Neural cell (in vitro differentiated cells): ENCODE results near the gene AGT. TPM values are rescaled to one million over a fixed set of nuclear protein-coding genes. Genes with fewer than 3 reads are reported as not detected.

ENCODE experiments used
- H2AFZ ChIP-seq: fragments of 200-600, 300-800 bp; sonication (generic), shearing (Covaris generic); 2 replicates; pipeline ENCODE4 v1.6.0; 2014; ENCODE audit warnings: low read depth, mild to moderate bottlenecking, antibody characterized with exemption, low read length, moderate library complexity
- H3F3A ChIP-seq: fragments of 200-600 bp; shearing (Covaris generic); 2 replicates; pipeline ENCODE4 v1.6.1; 2016; ENCODE audit warnings: mild to moderate bottlenecking, moderate library complexity, mixed read lengths, antibody characterized with exemption, low read length; ENCODE audit not compliant: insufficient read depth, poor library complexity, severe bottlenecking
- H3K27ac ChIP-seq: fragments of 200-600, 300-800 bp; sonication (generic), shearing (Covaris generic); 2 replicates; pipeline ENCODE4 v1.5.1; 2014; ENCODE audit warnings: mild to moderate bottlenecking, low read length, moderate library complexity
- H3K27me3 ChIP-seq: fragments of 300-800, 200-600 bp; sonication (generic), shearing (Covaris generic); 2 replicates; pipeline ENCODE4 v1.6.0; 2014; ENCODE audit warnings: mild to moderate bottlenecking, low read depth, low read length, moderate library complexity; ENCODE audit not compliant: insufficient read depth
- H3K36me3 ChIP-seq: fragments of 300-800, 200-600 bp; sonication (generic), shearing (Covaris generic); 2 replicates; pipeline ENCODE4 v1.5.1; 2014; ENCODE audit warnings: mild to moderate bottlenecking, antibody characterized with exemption, low read length, moderate library complexity; ENCODE audit not compliant: insufficient read depth
- H3K4me2 ChIP-seq: fragments of 300-800, 200-600 bp; sonication (generic), shearing (Covaris generic); 2 replicates; pipeline ENCODE4 v1.6.0; 2014; ENCODE audit warnings: mild to moderate bottlenecking, low read length
- H3K4me3 ChIP-seq: fragments of 300-800, 200-600 bp; sonication (generic), shearing (Covaris generic); 2 replicates; pipeline ENCODE4 v1.5.1; 2014; ENCODE audit warnings: mild to moderate bottlenecking, low read length, moderate library complexity
- H3K79me2 ChIP-seq: fragments of 200-600 bp; shearing (Covaris generic); replicated peaks from 2 replicates; pipeline ENCODE4 v1.6.0; 2014; ENCODE audit warnings: mild to moderate bottlenecking, low read length, moderate library complexity; ENCODE audit not compliant: insufficient read depth
- H3K9ac ChIP-seq: fragments of 300-800, 200-600 bp; sonication (generic), shearing (Covaris generic); 2 replicates; pipeline ENCODE4 v1.6.1; 2016; ENCODE audit warnings: mild to moderate bottlenecking, low read length, mixed read lengths
- H3K9me2 ChIP-seq: fragments of 200-600 bp; shearing (Covaris generic); 2 replicates; pipeline ENCODE4 v1.6.1; 2016; ENCODE audit warnings: mild to moderate bottlenecking, low read length, mixed read lengths; ENCODE audit not compliant: insufficient read depth
- H3K9me3 ChIP-seq: fragments of 200-600, 300-800 bp; sonication (generic), shearing (Covaris generic); 2 replicates; pipeline ENCODE4 v1.6.1; 2016; ENCODE audit warnings: mild to moderate bottlenecking, mixed run types, low read length, moderate library complexity, mixed read lengths
- H4K20me1 ChIP-seq: fragments of 200-600 bp; shearing (Covaris generic); 2 replicates; pipeline ENCODE4 v1.6.1; 2016; ENCODE audit warnings: mild to moderate bottlenecking, mixed run types; ENCODE audit not compliant: insufficient read depth
- EP300 ChIP-seq: fragments of 450-650 bp; conservative IDR thresholded peaks from 2 replicates; pipeline ENCODE4 v1.6.1; 2014; ENCODE audit warnings: antibody characterized with exemption, mild to moderate bottlenecking, moderate library complexity; ENCODE audit not compliant: poor library complexity, severe bottlenecking
- EZH2 ChIP-seq: fragments of 200-600, 300-800 bp; shearing (Covaris generic), sonication (generic); IDR thresholded peaks from 2 replicates; pipeline ENCODE4 v1.6.1; 2014; ENCODE audit warnings: antibody characterized with exemption, low read length, borderline replicate concordance, mild to moderate bottlenecking; ENCODE audit not compliant: insufficient read depth, poor library complexity, severe bottlenecking
- MXI1 ChIP-seq: fragments of 450-650 bp; conservative IDR thresholded peaks from 2 replicates; pipeline ENCODE4 v1.6.1; 2014; ENCODE audit warnings: antibody characterized with exemption, mild to moderate bottlenecking; ENCODE audit not compliant: poor library complexity, severe bottlenecking
- POLR2AphosphoS5 ChIP-seq: IDR thresholded peaks from 2 replicates; pipeline ENCODE4 v1.6.1; 2012
- RAD21 ChIP-seq: fragments of 450-650 bp; conservative IDR thresholded peaks from 2 replicates; pipeline ENCODE4 v1.6.1; 2014; ENCODE audit warnings: antibody characterized with exemption, mild to moderate bottlenecking, moderate library complexity
- SMC3 ChIP-seq: fragments of 450-650 bp; conservative IDR thresholded peaks from 2 replicates; pipeline ENCODE4 v1.6.1; 2014; ENCODE audit warnings: antibody characterized with exemption, mild to moderate bottlenecking, moderate library complexity; ENCODE audit not compliant: poor library complexity
- TAF1 ChIP-seq: IDR thresholded peaks from 2 replicates; pipeline ENCODE4 v1.6.1; 2012; ENCODE audit warnings: low read depth
- polyA plus RNA-seq: library from polyadenylated mRNA; depleted of rRNA; stranded (reverse); fragments of >200 nt; gene quantifications from 2 replicates; pipeline ENCODE4 v1.2.3, GENCODE V29; 2014
- TF ChIP-seq, protein P1 (sequence below): fragments of 450-650 bp; IDR thresholded peaks from 2 replicates; pipeline ENCODE4 v1.5.1; 2014; ENCODE audit warnings: antibody characterized with exemption, mild to moderate bottlenecking, moderate library complexity; ENCODE audit not compliant: poor library complexity, severe bottlenecking
- TF ChIP-seq, protein P2 (sequence below): IDR thresholded peaks from 2 replicates; pipeline ENCODE4 v1.6.1; 2012; ENCODE audit warnings: borderline replicate concordance

AGT gene
- polyA plus RNA-seq, 1 donor from 2014 or later: not detected

GRCh38 chr1:230713138-230713537 lies 784 bp downstream of the AGT start:
- H3K36me3 ChIP-seq: no peaks in the 10 kb centered on the region
- H3K9me3 ChIP-seq: no peaks in the 10 kb centered on the region
- TF ChIP-seq, protein P1, sequence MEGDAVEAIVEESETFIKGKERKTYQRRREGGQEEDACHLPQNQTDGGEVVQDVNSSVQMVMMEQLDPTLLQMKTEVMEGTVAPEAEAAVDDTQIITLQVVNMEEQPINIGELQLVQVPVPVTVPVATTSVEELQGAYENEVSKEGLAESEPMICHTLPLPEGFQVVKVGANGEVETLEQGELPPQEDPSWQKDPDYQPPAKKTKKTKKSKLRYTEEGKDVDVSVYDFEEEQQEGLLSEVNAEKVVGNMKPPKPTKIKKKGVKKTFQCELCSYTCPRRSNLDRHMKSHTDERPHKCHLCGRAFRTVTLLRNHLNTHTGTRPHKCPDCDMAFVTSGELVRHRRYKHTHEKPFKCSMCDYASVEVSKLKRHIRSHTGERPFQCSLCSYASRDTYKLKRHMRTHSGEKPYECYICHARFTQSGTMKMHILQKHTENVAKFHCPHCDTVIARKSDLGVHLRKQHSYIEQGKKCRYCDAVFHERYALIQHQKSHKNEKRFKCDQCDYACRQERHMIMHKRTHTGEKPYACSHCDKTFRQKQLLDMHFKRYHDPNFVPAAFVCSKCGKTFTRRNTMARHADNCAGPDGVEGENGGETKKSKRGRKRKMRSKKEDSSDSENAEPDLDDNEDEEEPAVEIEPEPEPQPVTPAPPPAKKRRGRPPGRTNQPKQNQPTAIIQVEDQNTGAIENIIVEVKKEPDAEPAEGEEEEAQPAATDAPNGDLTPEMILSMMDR: no peak
- no peak for TF ChIP-seq SMC3
- no peak for TF ChIP-seq EP300
- TF ChIP-seq, protein P2, sequence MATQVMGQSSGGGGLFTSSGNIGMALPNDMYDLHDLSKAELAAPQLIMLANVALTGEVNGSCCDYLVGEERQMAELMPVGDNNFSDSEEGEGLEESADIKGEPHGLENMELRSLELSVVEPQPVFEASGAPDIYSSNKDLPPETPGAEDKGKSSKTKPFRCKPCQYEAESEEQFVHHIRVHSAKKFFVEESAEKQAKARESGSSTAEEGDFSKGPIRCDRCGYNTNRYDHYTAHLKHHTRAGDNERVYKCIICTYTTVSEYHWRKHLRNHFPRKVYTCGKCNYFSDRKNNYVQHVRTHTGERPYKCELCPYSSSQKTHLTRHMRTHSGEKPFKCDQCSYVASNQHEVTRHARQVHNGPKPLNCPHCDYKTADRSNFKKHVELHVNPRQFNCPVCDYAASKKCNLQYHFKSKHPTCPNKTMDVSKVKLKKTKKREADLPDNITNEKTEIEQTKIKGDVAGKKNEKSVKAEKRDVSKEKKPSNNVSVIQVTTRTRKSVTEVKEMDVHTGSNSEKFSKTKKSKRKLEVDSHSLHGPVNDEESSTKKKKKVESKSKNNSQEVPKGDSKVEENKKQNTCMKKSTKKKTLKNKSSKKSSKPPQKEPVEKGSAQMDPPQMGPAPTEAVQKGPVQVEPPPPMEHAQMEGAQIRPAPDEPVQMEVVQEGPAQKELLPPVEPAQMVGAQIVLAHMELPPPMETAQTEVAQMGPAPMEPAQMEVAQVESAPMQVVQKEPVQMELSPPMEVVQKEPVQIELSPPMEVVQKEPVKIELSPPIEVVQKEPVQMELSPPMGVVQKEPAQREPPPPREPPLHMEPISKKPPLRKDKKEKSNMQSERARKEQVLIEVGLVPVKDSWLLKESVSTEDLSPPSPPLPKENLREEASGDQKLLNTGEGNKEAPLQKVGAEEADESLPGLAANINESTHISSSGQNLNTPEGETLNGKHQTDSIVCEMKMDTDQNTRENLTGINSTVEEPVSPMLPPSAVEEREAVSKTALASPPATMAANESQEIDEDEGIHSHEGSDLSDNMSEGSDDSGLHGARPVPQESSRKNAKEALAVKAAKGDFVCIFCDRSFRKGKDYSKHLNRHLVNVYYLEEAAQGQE: no peak
- TF ChIP-seq MXI1: no peak
- no peak for TF ChIP-seq TAF1
- TF ChIP-seq POLR2AphosphoS5: no peak
- TF ChIP-seq EZH2: no peak
- no peak for TF ChIP-seq RAD21
- H3K4me2 ChIP-seq: no peak overlapping the region
- H3K27me3 ChIP-seq: no peaks in the 10 kb centered on the region
- no peaks in the 10 kb centered on the region for H4K20me1 ChIP-seq
- H3K9me2 ChIP-seq: no peaks in the 10 kb centered on the region
- H3K27ac ChIP-seq: no peak overlapping the region
- no peak overlapping the region for H3K4me3 ChIP-seq
- no peaks in the 10 kb centered on the region for H3F3A ChIP-seq
- H2AFZ ChIP-seq: no peak overlapping the region
- H3K9ac ChIP-seq: no peak overlapping the region
- no peaks in the 10 kb centered on the region for H3K79me2 ChIP-seq

DNA sequence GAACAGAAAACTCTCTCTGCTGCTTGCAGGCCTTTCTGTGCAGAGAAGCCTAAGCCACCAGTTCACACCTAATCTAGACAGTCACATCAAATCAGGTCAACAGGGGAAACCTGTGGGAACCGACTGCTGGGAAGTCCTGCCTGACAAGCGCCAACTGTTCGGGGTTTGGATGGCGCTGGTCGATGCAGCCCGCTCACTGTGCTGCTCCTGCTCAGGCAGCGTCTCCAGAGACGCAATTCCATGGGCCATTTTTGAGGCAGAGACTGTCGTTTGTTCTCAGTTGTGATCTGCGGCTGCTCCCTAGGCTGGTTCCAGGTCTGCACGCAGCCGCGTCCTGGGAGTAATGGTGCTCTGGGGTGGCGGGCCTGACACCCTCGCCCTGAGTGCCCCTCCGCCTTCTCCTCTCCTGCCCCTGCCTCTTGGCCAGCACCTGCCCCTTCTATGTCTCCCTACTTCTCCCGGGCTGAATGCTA lies 1.4 kb downstream of the AGT start:
- TF ChIP-seq, protein P2: no peak
- TF ChIP-seq MXI1 (no peak), POLR2AphosphoS5 (no peak), EP300 (no peak), RAD21 (no peak)
- Histone ChIP-seq H3F3A (no peaks in the 10 kb centered on the region), H4K20me1 (no peaks in the 10 kb centered on the region), H3K27me3 (no peaks in the 10 kb centered on the region), H2AFZ (no peak overlapping the region), H3K4me2 (no peak overlapping the region), H3K27ac (no peak overlapping the region), H3K79me2 (no peaks in the 10 kb centered on the region), H3K9me2 (no peaks in the 10 kb centered on the region), H3K9ac (no peak overlapping the region), H3K36me3 (no peaks in the 10 kb centered on the region), H3K4me3 (no peak overlapping the region), H3K9me3 (no peaks in the 10 kb centered on the region)
